Right ventricle myocardium superior (tissue), 1 donor: Measurements from ENCODE around the gene BOLA3. TPM values are rescaled to one million over a fixed set of nuclear protein-coding genes. Genes with fewer than 3 reads are reported as not detected.
"Not testable (repeated sequence)": the region's sequence is repeated elsewhere in the genome, so short reads cannot be mapped to it uniquely, and the experiment has no call there.

Source experiments
- ATAC-seq: fragments of 200-7000 bp; cut with Tn5 transposase; one replicate; pipeline ENCODE4 v1.9.1; 2020; ENCODE audit warnings: mild to moderate bottlenecking; ENCODE audit not compliant: poor library complexity
- DNase-seq: peaks from one replicate; pipeline ENCODE4 v3.0.0-alpha.2; 2020
- intact Hi-C: fragments of 100-400 bp; cut with DNase I; formaldehyde crosslinking; loops from one replicate; pipeline ENCODE4 v1.11.2; 2022
- total RNA-seq: library from RNA; stranded (reverse); fragmentation: NEBNext Ultra II Directional; extraction: Animal tissue kit (Norgen Biotek cat#: 25700); gene quantifications from one replicate; pipeline ENCODE4 v1.2.1, GENCODE V29; 2021
- donor health status: DM: no; HTN: yes; CAD: no; lungs with severe emphysema.

Gene BOLA3
- total RNA-seq, 1 donor from 2014 or later: 89.6 TPM

DNA sequence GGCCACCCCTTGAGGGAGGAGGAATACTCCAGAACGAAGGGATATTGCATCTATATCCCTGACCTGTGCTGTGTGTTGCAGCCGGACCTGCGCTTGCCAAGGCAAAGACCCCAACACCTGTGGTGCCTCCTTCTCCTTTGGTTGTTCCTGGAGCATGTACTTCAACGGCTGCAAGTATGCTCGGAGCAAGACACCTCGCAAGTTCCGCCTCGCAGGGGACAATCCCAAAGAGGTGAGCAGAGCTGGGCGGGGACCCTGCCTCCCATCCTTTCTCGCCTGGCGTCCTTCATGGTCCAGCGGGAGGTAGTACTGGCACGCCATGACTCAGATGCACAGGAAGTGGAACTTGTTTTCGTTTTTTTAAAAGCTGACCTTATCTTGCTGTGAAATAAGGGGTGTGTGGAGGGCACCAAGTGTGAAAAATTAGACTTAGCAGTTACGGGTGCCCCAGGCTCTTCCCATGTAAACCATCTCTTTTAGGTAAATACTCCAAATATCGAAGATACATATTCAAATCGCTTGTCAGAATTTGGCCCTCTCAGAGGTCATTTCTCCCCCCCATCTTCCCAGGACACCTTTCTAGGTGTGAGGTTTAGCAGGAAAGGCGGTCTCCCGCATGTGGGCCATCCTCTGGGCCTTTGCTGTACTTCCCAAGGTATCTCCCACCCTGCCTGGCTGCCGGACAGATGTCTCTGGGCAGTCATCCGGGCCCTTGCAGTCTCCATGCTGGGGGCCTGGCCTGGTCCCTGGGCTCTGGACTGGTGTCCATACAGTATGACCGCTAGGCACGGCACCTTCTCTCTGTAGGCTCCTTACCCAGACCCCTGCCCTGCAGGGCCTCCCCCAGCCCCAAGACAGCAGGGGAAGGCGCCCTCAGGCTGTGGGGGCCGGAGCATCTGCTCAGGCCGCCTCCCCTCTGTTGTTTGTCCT, 57.6 kb downstream of the BOLA3 start:
- DNase-seq (no peak), ATAC-seq (no peak)
- intact Hi-C loops: no loop called here

DNA sequence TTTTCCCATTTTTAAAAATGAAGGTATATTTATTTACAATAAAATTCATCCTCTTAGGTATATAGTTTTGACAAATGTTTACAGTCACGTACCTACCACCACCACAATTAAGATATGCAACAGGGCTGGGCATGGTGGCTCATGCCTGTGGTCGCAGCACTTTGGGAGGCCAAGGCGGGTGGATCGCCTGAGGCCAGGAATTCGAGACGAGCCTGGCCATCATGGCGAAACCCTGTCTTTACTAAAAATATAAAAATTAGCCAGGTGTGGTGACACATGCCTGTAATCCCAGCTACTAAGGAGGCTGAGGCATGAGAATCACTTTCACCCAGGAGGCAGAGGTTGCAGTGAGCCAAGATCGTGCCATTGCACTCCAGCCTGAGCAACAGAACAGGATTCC, 59.0 kb downstream of the BOLA3 start:
- ATAC-seq, intact Hi-C loops, DNase-seq: not testable (repeated sequence)

DNA sequence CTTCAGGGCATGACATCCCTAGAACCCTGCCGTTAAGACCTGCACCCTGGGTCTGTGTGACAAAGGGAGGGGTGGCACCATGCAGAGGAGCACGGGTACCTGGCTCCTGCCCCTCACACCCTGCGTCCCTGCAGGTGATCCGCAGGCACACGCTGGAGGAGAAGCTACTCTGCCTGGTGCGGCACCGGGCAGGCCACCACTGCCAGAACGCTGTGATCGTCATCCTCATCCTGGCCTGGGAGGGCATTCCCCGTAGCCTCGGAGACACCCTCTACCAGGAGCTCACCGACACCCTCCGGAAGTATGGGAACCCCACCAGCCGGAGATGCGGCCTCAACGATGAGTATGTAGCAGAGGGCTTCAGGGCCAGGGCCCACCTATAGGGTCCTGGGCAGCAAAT, 60.0 kb downstream of the BOLA3 start:
- intact Hi-C loops: no loop called here
- ATAC-seq (no peak), DNase-seq (no peak)

DNA sequence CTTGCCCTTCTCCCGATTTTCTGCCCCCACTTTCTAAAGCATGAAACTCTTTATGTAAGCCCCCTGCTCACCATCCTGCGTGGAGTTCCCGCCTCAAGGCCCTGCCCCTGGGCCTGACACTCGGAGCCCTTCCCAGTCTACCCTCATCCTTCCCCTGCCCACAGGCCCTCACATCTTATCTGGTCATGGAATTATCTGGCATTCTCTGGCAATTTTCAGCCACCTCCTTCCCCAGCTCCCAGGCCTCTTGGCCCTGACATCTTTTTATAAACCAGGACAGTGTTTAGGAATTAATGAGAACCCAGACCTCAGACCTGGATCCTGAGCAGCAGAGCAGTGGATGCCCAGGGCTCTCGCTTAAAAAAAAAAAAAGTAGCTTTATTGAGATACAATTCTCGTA, 61.7 kb downstream of the BOLA3 start:
- no peak for ATAC-seq
- intact Hi-C loops: no loop called here
- DNase-seq: no peak

Other genes with a start within 250 kb of the BOLA3 start
- gene DGUOK, start 221.0 kb downstream of the BOLA3 start, total RNA-seq: 17.7 TPM
- 2.0 TPM for gene TET3, start 163.0 kb downstream of the BOLA3 start, total RNA-seq
- 53.1 TPM for gene MOB1A, start 31.0 kb upstream of the BOLA3 start, total RNA-seq
- gene MTHFD2, start 50.7 kb upstream of the BOLA3 start, total RNA-seq: 19.0 TPM
- gene SLC4A5, start 195.5 kb upstream of the BOLA3 start, total RNA-seq: 1.3 TPM
- 149 TPM for gene DCTN1, start 232.4 kb upstream of the BOLA3 start, total RNA-seq